Thyroid gland (tissue), 4 donors: ENCODE results near the gene BMPR2. TPM values are rescaled to one million over a fixed set of nuclear protein-coding genes. Genes with fewer than 3 reads are reported as not detected.
"Not testable (repeated sequence)": the region's sequence is repeated elsewhere in the genome, so short reads cannot be mapped to it uniquely, and the experiment has no call there.

ENCODE experiments used
- DNase-seq, 2 donors: peaks; one replicate each; pipeline ENCODE4 v3.0.0-alpha.2; 2019
- H3K27ac ChIP-seq, 3 donors: fragments of 200-600 bp; sonication (generic); 1 replicate in 2 of 3; 2 replicates in 1 of 3; pipeline ENCODE4 v1.5.1; 2016 to 2019; ENCODE audit warnings: mild to moderate bottlenecking in 1 of 3, moderate library complexity in 1 of 3
- H3K27me3 ChIP-seq: fragments of 200-600 bp; sonication (generic); one replicate; pipeline ENCODE4 v1.5.1; 2019
- H3K36me3 ChIP-seq, 2 donors: fragments of 200-600 bp; sonication (generic); one replicate each; pipeline ENCODE4 v1.5.1; 2016 to 2019
- H3K4me1 ChIP-seq, 2 donors: fragments of 200-600 bp; sonication (generic); one replicate each; pipeline ENCODE4 v1.5.1; 2017 to 2019
- H3K4me3 ChIP-seq, 3 donors: fragments of 200-600 bp; sonication (generic); replicated peaks in 1 of 3; 1 replicate in 2 of 3; 2 replicates in 1 of 3; pipeline ENCODE4 v1.5.1; 2016; ENCODE audit warnings: mild to moderate bottlenecking in 1 of 3
- H3K9me3 ChIP-seq: fragments of 200-600 bp; sonication (generic); one replicate; pipeline ENCODE4 v1.5.1; 2017
- CTCF ChIP-seq, 6 experiments: fragments of 200-600 bp in 3 of 6; fragments of 450-650 bp in 3 of 6; sonication (generic) in 3 of 6; IDR thresholded peaks; one replicate each; pipeline ENCODE4 v1.5.1; 2016 to 2019; ENCODE audit warnings: antibody characterized with exemption in 6 of 6, mild to moderate bottlenecking in 2 of 6, inconsistent platforms in 1 of 6, moderate library complexity in 1 of 6
- POLR2A ChIP-seq, 2 donors: fragments of 450-650 bp; IDR thresholded peaks; one replicate each; pipeline ENCODE4 v1.6.1; 2017; ENCODE audit warnings: antibody characterized with exemption in 2 of 2, mild to moderate bottlenecking in 2 of 2, moderate library complexity in 1 of 2
- WGBS, 2 donors: methylation state at CpG; one replicate each; pipeline ENCODE4 v1.1.5; 2017; 5-methylcytosine and 5-hydroxymethylcytosine counted together
- intact Hi-C: fragments of 100-400 bp; cut with DNase I; formaldehyde crosslinking; loops from one replicate; pipeline ENCODE4 v1.15.1; 2023
- total RNA-seq, 4 donors: library from RNA; depleted of rRNA; stranded (reverse); fragments of >200 nt; gene quantifications; one replicate each; pipeline ENCODE4 v1.2.3, GENCODE V29; 2016

The BMPR2 gene
- total RNA-seq, 4 donors from 2014 or later, result 50.1 to 67.0 (median 56.3) TPM

GRCh38 chr2:202360646-202361045 lies 15.5 kb upstream of the BMPR2 start:
- intact Hi-C loops, result no loop called here
- WGBS, 2 donors, result 88 to 90% methylated on average over 2 of the region's 2 CpGs

GRCh38 chr2:202361108-202361507 lies 15.0 kb upstream of the BMPR2 start:
- intact Hi-C loops, result no loop called here
- Histone ChIP-seq H3K4me3 (no peak overlapping the region), H3K27me3 (no peaks in the 10 kb centered on the region), H3K27ac (no peak overlapping the region), H3K9me3 (no peaks in the 10 kb centered on the region), H3K4me1 (no peaks in the 10 kb centered on the region), H3K36me3 (no peaks in the 10 kb centered on the region)
- TF ChIP-seq POLR2A (IDR thresholded peaks at IDR 0.05) (no peak), CTCF (IDR thresholded peaks at IDR 0.05) (no peak)
- whole genome bisulfite sequencing, 2 donors, result 90 to 92% methylated on average over 4 of the region's 4 CpGs
- no peak for DNase-seq

More at GRCh38 chr2:202360646-202361045, 15.5 kb upstream of the BMPR2 start:
- H3K4me3 ChIP-seq, result no peak overlapping the region
- H3K4me1 ChIP-seq, result no peaks in the 10 kb centered on the region
- H3K9me3 ChIP-seq, result no peaks in the 10 kb centered on the region
- H3K36me3 ChIP-seq, result no peaks in the 10 kb centered on the region
- no peak overlapping the region for H3K27ac ChIP-seq
- TF ChIP-seq POLR2A (IDR thresholded peaks at IDR 0.05), result no peak
- no peak for TF ChIP-seq CTCF (IDR thresholded peaks at IDR 0.05)
- no peaks in the 10 kb centered on the region for H3K27me3 ChIP-seq
- DNase-seq, result no peak

- no peak for DNase-seq
- Histone ChIP-seq H3K4me1 (peaks cover 0 to 1% of the 10 kb centered on the region in 2 donors), H3K27me3 (no peaks in the 10 kb centered on the region), H3K9me3 (no peaks in the 10 kb centered on the region), H3K36me3 (no peaks in the 10 kb centered on the region), H3K27ac (no peak overlapping the region), H3K4me3 (no peak overlapping the region)
- TF ChIP-seq CTCF (IDR thresholded peaks at IDR 0.05), result no peak
- TF ChIP-seq POLR2A (IDR thresholded peaks at IDR 0.05), result no peak
- WGBS, 2 donors, result 91 to 93% methylated on average over 7 of the region's 7 CpGs
- intact Hi-C loops, result loop anchor here (10.0 kb wide), 1 partner anchor 641 kb away; the partner anchor contains the start of gene NBEAL1
Observed at GRCh38 chr2:202373490-202373889, 2.6 kb upstream of the BMPR2 start.

- WGBS, 2 donors, result 83 to 87% methylated on average over 22 of the region's 22 CpGs
- H3K4me3 ChIP-seq, H3K27me3 ChIP-seq, DNase-seq, H3K36me3 ChIP-seq, H3K9me3 ChIP-seq: not testable (repeated sequence)
- H3K27ac ChIP-seq, result peak overlapping the region in 1 of 3 donors; percentile 89
- intact Hi-C loops, result loop anchor here (10.0 kb wide), 1 partner anchor 640 kb away; the partner anchor contains the start of gene NBEAL1
- H3K4me1 ChIP-seq, result peaks cover 4 to 10% of the 10 kb centered on the region in 2 donors
Observed at GRCh38 chr2:202374383-202374782, 1.7 kb upstream of the BMPR2 start.

GRCh38 chr2:202375033-202375608 lies 1.0 kb upstream of the BMPR2 start:
- H3K36me3 ChIP-seq, result no peaks in the 10 kb centered on the region
- peak; percentile 55 to 64 for DNase-seq
- peak overlapping the region; percentile 89 to 97 (median 93) for H3K27ac ChIP-seq
- H3K9me3 ChIP-seq, result no peaks in the 10 kb centered on the region
- peak overlapping the region; percentile 23 to 91 (median 45) for H3K4me3 ChIP-seq
- WGBS, 2 donors, result 2 to 4% methylated on average over 22 to 27 of the region's 33 CpGs
- H3K27me3 ChIP-seq, result no peaks in the 10 kb centered on the region
- TF ChIP-seq POLR2A (IDR thresholded peaks at IDR 0.05) (no peak), CTCF (IDR thresholded peaks at IDR 0.05) (no peak)
- peaks cover 11 to 14% of the 10 kb centered on the region in 2 donors for H3K4me1 ChIP-seq
- intact Hi-C loops, result loop anchor here (10.0 kb wide), 1 partner anchor 640 kb away; the partner anchor contains the start of gene NBEAL1
